HG03521 (cell line): Measurements from ENCODE around the gene PDE3B.
"Not testable (repeated sequence)": the region's sequence is repeated elsewhere in the genome, so short reads cannot be mapped to it uniquely, and the experiment has no call there.

Experiments used
- ATAC-seq: cut with Tn5 transposase; IDR thresholded peaks from one replicate; pipeline ENCODE4 v1.9.1; 2021; ENCODE audit warnings: mild to moderate bottlenecking, moderate library complexity; ENCODE audit not compliant: unreplicated experiment

Gene PDE3B

GRCh38 chr11:14673824-14674405, 30.3 kb downstream of the PDE3B start:
- ATAC-seq = no peak

- no peak for ATAC-seq
These were observed 32.5 kb downstream of the PDE3B start for GRCh38 chr11:14676068-14676467.

- ATAC-seq = no peak
These were observed 33.5 kb downstream of the PDE3B start for GRCh38 chr11:14677146-14677545.

- no peak for ATAC-seq
These were observed 34.7 kb downstream of the PDE3B start for GRCh38 chr11:14678350-14678749.

- ATAC-seq = no peak
These were observed 36.1 kb downstream of the PDE3B start for GRCh38 chr11:14679662-14680061.

- not testable (repeated sequence) for ATAC-seq
These were observed 40.8 kb downstream of the PDE3B start for GRCh38 chr11:14684234-14684915.

GRCh38 chr11:14687456-14687855, 43.9 kb downstream of the PDE3B start:
- no peak for ATAC-seq

- ATAC-seq = no peak
These were observed 44.5 kb downstream of the PDE3B start for GRCh38 chr11:14687943-14688627.

- ATAC-seq = not testable (repeated sequence)
These were observed 52.1 kb downstream of the PDE3B start for GRCh38 chr11:14695656-14696055.

GRCh38 chr11:14698771-14699170, 55.2 kb downstream of the PDE3B start:
- ATAC-seq = no peak

- ATAC-seq = no peak
These were observed 57.0 kb downstream of the PDE3B start for GRCh38 chr11:14700593-14700992.

- no peak for ATAC-seq
These were observed 59.2 kb downstream of the PDE3B start for GRCh38 chr11:14702760-14703159.

- no peak for ATAC-seq
These were observed 60.1 kb downstream of the PDE3B start for GRCh38 chr11:14703731-14704130.

- no peak for ATAC-seq
These were observed 61.5 kb downstream of the PDE3B start for GRCh38 chr11:14705067-14705466.

- ATAC-seq = no peak
These were observed 70.1 kb downstream of the PDE3B start for GRCh38 chr11:14713496-14714244.

- not testable (repeated sequence) for ATAC-seq
These were observed 72.1 kb downstream of the PDE3B start for GRCh38 chr11:14715669-14716068.

- ATAC-seq = no peak
These were observed 78.9 kb downstream of the PDE3B start for GRCh38 chr11:14722496-14722895.

GRCh38 chr11:14725150-14725549, 81.5 kb downstream of the PDE3B start:
- ATAC-seq = no peak

- ATAC-seq = no peak
These were observed 83.6 kb downstream of the PDE3B start for GRCh38 chr11:14727215-14727614.

GRCh38 chr11:14727746-14728145, 84.1 kb downstream of the PDE3B start:
- ATAC-seq = no peak

GRCh38 chr11:14740539-14740938, 96.9 kb downstream of the PDE3B start:
- ATAC-seq = not testable (repeated sequence)
